LNCAP (cell line): ENCODE measurements around the gene IER5L.

ENCODE experiments used
- TF ChIP-seq, protein P1 (sequence below): fragments of 450-650 bp; IDR thresholded peaks from 2 replicates; pipeline ENCODE4 v1.5.1; 2017; ENCODE audit warnings: mild to moderate bottlenecking

Gene IER5L

DNA sequence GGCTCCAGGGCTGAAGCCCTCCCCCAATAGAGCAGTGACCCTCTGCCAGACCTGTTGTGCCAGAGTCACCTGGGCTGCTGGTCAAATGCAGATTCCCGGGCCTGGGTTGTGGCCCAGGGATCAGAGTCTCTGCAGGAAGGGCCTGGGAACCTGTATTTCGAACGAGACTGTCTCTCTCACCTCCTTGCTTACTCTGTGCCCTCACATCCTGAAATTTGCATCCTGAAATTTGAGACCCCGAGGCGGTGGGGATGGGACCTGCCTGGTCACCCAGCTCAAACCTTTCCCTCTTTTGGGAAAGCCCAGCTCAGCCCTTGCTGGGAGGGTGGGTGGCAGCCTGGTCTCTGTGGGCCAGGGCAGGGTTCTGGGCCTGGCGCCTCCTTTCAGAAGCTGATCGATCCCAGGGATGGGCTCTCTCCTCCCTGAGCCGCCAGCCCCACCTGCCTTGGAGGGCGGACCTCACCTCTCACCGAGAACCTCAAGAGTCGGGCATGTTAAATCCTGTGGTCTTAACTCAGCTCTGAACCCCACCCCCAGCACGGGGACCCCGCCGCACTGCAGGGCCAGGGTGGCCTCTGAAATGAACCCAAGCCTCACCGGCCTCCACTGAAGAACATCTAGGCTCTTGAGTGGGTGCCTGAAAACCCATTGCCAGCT, 44.0 kb upstream of the IER5L start:
- TF ChIP-seq, protein P1, sequence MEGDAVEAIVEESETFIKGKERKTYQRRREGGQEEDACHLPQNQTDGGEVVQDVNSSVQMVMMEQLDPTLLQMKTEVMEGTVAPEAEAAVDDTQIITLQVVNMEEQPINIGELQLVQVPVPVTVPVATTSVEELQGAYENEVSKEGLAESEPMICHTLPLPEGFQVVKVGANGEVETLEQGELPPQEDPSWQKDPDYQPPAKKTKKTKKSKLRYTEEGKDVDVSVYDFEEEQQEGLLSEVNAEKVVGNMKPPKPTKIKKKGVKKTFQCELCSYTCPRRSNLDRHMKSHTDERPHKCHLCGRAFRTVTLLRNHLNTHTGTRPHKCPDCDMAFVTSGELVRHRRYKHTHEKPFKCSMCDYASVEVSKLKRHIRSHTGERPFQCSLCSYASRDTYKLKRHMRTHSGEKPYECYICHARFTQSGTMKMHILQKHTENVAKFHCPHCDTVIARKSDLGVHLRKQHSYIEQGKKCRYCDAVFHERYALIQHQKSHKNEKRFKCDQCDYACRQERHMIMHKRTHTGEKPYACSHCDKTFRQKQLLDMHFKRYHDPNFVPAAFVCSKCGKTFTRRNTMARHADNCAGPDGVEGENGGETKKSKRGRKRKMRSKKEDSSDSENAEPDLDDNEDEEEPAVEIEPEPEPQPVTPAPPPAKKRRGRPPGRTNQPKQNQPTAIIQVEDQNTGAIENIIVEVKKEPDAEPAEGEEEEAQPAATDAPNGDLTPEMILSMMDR = no peak

DNA sequence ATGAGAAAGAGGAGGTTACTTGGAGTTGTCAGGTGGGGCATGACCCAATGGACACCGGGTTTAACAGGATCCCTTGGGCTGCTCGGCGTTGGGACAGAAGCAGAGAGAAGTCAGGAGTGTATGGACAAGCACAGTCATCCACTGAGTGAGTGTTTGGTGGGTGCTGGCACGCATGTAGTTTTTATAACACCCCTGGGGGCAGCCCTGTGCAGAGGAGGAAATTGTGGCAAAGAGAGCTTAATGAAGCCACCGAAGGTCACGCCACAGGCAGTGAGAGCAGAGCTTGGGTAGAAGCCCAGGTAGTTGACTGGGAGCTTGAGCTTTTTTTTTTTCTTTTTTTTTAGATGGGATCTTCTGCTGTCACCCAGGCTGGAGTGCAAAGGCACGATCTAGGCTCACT, 43.2 kb upstream of the IER5L start:
- TF ChIP-seq, protein P1 = no peak

DNA sequence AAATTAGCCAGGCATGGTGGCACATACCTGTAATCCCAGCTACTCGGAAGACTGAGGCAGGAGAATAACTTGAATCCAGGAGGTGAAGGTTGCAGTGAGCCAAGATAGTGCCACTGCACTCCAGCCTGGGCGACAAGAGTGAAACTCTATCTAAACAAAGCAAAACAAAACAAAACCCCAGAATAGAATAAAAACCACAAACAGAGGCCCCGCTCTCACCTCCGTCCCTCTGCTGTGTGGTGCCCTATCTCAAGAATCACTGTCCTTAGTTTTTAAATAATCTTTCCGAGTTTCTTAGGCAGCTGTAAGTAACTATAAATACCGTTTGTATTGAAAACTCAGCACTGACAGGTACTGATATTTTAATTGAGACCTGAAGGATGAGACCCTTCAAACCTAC, 42.7 kb upstream of the IER5L start:
- TF ChIP-seq, protein P1 = no peak

DNA sequence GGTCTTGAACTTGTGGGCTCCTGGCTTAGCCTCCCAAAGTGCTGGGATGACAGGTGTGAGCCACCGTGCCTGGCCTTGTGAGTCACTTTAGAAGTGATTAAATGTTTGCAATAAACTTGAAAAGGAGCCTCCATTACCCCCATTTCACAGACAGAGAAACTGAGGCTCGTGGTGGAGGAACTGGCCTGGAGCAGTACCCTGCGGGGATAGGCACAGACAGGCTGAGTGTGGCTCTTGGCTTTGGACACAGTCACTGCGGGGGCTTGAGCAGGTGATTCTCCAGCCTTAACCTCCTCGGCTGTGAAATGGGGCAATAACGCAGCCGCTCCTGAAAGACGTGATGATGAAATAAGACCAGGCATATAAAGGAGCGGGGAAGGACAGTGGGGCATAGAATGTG, 40.9 kb upstream of the IER5L start:
- TF ChIP-seq, protein P1 = no peak

DNA sequence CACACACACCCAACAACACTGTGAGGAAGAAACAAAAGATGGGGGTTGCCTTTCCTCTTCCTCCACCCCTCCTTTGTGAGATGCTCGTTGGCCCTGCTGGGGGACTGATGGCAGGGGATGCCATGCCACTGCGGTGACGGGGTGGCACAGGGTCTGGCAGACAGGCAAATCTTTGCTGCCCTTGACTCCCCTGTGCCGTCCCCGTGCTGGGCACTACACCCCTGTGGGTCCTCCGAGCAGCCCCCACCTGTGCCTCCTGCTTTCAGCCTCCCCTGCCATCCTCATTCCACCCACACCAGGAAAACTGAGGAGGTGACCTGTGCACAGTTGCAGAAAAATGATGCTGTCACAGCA, 40.2 kb upstream of the IER5L start:
- TF ChIP-seq, protein P1 = no peak

DNA sequence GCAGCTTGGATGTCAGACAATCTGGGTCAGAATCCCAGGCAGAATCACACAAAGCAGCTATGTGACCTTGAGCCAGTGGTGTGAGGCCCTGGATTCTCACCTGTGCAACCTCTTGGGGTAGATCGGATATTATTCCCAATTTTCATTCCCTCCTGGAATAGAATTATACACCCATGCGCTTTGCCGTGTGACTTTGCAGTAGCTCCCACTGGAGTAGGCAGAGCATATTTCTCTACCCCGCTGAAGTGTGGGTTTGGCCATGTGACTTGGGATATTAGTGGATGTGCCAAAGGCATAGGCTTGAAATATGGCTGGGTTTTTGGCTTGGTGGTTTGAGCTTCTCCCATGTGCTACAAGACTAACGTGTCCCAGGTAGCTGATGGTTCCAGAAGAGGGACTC, 35.5 kb upstream of the IER5L start:
- TF ChIP-seq, protein P1 = no peak

DNA sequence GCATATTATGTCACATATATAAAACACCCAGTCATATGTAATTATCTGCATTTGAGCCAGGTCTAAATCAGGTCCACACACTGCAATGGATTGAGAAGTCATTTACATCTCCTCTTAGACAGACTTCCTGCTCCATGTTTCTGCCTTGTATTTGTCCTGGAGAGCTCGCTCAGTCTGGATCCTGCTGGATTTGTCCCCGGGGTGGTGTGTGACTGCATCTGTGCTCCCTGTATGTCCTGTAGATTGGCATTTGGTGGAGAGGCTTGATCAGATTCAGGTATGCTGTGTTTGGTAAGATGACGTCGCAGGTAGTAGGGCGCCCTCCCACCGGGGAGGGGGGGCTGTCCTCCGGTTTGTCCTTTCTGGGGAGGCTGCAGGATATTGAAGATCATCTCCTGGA, 33.6 kb upstream of the IER5L start:
- TF ChIP-seq, protein P1 = no peak

DNA sequence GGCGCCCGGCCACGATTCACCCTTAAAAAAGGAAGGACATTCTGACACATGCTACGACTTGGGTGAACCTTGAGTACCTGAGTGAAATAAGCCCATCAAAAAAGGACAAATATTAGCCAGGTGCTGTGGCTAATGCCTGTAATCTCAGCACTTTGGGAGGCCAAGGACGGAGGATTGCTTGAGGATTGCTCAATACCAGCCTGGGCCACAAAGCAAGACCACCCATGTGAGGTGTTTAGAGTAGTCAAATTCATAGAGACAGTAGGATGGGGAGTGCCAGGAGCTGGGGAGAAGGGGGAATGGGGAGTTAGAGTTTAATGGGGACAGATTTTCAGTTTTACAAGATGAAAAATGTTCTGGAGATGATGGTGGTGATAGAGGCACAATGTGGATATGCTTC, 32.1 kb upstream of the IER5L start:
- TF ChIP-seq, protein P1 = no peak
